GM18909 (cell line): Measurements from ENCODE around the gene ERO1B.

ENCODE experiments used
- ATAC-seq: cut with Tn5 transposase; IDR thresholded peaks from one replicate; pipeline ENCODE4 v1.9.1; 2021; ENCODE audit warnings: mild to moderate bottlenecking; ENCODE audit not compliant: unreplicated experiment, poor library complexity

Gene ERO1B

DNA sequence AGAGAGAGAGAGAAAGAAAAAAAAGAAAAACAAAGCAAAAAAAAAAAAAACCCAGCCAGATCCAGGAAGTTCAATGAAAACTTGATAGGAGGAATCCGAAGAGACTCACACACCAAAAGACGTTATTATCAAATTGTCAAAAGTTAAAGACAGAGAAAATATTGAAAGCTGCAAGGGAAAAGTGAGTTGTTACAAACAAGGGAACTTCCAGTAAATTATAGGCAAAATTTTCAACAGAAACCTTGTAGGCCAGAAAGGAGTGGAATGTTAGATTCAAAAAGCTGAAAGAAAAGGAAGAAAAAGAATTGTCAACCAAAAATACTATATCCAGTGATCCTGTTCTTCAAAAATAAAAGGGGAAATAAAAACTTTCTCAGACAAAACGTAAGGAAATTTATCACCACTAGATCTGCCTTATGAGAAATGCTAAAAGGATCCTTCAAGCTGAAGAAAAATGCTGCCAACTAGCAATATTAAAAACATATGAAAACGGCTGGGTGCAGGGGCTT is 23.6 kb downstream of the ERO1B start:
- ATAC-seq: no peak

DNA sequence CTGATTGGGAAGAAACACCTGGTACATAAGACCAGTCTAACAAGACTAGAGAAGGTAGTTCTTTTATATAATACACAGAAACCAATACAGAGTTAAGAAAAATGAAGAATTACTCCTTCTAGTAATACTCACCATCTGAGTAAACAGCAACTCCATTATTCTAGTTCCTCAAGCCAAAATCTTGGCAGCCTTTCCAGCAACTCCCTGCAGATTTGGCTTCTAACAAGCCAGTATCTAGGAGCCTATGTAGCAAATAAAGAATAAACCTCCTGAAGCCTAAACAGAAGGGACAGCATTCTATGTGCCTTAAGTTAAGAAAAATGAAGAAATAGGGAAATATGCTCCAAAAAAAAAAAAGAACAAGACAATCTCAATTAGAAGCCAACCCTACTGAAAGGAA is 24.5 kb downstream of the ERO1B start:
- no peak for ATAC-seq

DNA sequence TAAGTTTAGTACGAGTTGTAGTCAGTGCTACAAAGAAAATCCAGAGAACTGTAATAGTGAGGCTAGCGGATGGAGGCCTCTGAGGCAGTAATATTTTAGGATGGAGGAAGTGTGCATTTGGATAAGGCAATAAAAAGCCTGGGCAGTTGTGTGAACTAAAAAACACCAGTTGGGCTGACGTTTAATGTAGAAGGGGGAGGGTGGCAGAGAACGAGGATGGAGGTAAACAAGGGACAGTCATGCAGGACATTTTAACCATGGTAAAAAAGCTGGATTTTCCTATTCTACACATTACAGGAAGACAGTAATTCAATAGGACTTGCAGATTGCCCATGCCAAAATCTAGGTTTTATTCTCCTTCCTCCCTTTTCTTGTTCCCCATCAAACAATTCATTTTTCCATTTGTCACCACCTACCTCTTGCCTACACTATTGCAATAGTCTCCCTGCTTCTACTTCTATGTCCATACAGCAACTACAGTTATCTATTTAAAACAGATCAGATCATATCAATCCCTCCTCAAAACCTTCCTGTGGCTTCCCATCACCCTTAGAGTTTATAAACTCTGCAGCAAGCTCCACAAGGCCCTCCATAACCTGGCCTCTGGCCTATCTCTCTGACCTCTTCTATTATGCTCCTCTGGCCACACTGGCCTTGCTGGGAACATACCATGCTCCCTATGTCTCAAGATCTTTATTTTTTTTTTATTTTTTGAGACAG is 27.7 kb downstream of the ERO1B start:
- ATAC-seq: no peak

DNA sequence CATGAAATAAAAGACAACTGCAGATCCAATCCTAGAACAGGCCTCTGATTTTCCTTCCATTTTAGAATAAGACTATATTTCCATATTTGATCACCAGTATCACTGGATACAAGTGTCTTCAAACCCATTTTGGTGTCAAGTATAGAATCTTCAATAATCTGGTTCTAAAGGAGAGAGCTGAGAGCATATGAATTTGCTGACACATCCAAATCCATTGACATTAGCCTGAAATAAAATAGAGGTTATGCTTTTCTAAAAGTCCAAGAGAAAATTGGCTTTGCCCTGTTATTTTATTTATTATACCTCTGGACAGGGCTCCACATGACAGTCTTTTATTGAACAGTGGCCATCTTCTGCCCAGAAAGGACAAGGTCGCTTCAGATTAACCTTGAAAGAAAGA is 28.6 kb downstream of the ERO1B start:
- ATAC-seq: no peak

DNA sequence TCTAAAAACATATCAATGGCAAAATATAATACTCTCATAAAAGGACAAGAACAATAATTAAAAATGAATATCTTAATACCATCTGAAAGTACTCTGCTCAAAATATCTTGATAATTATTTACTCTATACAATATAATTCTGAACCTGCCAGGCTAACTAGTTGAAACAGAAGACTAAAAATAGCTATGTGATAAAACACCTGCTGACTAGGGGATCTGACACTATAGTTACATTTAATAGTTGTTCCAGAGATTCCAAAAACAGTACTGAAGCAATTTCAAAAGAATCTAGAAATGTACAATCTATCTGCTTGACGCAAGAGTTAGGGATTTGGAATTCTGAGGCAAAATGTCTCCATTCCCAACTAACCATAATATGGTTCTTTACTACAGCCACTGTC is 30.2 kb downstream of the ERO1B start:
- no peak for ATAC-seq

DNA sequence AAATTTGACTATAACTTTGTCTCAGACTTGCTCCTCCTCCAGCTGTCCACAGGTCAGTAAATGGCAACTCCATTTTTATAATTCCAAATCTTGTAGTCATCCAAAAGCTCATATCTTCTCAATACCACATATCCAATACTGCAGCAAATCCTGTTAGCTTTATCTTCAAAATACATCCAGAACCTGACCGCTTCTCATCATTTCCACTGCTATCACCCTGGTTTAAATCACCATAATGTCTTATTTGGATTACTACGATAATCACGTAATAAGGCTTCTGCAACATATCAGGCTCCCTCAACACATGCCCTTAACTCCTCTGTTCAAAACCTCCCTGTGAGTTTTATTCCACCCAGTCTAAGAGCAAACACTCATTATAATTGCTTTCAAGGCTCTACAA is 34.5 kb downstream of the ERO1B start:
- no peak for ATAC-seq

DNA sequence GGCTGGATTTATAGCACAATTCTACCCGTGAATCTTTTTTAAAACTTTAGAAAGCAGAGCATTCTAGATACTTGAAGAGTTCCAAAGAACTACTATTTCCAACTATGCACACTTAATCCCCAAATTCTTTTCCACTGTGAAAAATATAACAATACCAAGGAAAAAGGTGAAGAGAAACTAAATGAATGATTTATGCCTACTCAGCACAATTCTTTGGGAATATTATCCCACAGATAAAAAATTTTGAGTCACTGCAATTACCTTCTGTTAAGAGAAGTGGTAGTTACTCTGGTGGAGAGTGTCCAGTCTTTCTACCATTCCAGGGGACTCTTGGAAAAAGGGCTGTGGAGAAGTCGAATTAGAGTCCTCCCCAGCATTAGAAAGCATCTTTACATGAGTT is 39.2 kb downstream of the ERO1B start:
- ATAC-seq: no peak

DNA sequence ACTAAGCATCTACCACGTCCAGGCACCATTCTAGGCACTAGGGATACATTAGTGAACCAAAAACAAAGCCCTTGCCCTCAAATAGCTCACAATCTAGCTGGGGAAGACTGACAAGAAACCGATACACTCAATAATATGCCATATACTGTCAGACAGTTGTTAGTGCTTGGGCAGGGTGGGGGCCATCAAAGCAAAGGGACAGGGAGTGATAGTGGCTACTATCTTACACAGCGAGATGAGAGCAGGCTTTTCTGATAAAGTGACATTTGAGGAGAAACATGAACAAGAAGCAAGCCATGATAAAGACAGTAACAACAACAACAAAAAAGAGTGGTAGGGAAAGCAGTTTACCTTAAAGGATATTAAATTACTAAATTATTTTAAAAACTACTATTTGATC is 41.1 kb downstream of the ERO1B start:
- no peak for ATAC-seq

DNA sequence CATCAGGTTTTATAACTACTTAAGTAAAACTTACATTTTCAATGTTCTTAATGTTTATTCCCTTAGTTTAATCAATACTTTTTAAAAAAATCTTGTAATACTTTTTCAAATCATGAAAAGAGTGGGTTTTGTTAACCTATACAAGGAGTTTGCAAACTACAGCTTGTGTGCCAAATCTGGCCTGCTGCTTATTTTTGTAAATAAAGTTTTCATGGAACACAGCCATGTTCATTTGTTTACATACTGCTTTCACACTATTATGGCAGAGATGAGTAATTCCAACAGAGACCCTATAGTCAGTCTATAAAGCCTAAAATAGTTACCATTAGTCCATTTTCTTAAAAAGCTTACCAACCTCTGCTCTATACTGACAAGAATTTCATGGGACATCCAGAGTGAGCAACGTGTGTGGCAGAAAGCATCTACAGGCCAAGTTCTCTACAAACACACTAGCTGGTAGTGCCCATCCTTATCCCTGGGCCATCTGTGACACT is 42.6 kb downstream of the ERO1B start:
- ATAC-seq: no peak

DNA sequence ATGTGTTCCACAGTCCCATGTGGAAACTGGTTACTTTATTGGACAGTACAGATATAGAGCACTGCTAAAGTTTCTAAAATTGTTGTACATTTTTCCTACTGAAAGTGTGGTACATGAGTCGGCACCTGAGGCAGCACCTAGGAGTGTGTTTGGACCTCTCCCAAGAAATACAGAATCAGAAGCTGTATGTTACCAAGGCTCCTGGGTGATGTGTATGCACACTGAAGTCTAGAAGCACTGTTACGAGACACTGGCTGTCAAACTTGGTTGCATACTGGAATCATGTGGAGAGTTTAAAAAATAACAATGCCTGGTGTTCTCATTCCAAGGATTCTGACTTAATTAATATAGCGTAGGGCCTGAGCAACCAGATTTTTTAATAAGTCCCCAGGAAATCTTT is 46.6 kb downstream of the ERO1B start:
- no peak for ATAC-seq

DNA sequence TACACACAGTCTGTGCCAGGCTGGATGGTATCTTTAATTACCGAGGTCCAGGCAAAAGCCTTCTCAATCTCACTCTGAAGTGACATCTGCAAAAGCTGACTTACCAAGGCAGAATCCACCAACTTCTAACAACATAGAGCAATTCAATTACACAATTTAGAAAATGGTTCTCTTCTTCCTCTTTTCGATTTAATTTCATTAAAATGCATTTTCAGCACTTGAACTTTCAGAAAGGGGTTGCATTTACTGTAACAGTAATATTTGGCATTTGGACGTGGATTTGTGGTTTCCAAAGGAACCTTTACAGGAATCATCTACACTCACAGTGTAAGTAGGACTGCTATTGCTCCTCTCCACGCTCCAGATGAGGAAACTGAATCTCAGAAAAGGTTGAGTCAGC is 53.3 kb downstream of the ERO1B start:
- ATAC-seq: no peak

DNA sequence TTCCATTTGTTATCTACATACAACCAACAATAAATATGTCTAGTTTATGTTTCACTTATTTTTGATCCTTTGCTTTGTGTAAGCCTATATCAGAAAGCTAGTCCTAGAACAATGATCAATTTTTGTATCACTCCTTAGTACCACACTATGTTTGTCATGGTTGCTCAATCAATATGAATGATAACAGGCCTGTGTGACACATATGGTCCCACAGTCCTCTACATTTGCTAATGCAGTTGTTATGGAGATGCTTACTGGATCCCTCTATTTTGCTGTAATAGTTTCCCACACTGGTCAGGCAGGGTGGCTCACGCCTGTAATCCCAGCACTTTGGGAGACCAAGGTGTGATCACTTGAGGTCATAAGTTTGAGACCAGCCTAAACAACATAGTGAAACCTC is 59.1 kb downstream of the ERO1B start:
- no peak for ATAC-seq

DNA sequence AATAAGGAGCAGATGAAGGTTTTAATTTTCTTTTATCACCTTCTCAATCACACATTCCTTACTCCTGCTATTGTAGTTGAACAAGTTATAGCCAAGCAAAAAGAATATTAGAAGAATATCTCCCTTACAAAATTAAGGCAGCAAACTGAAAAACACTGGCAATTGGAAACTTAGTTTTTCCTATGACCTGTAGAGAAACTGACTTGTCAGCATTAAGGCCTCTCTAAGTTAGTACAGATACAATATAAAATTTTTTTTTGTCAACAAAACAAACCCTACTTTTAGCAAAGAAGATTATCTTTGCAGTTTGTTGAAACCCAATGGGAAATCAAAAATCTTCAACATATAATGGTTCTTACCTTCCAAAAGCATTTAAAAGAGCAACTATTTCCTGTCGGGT is 61.3 kb downstream of the ERO1B start:
- ATAC-seq: no peak

DNA sequence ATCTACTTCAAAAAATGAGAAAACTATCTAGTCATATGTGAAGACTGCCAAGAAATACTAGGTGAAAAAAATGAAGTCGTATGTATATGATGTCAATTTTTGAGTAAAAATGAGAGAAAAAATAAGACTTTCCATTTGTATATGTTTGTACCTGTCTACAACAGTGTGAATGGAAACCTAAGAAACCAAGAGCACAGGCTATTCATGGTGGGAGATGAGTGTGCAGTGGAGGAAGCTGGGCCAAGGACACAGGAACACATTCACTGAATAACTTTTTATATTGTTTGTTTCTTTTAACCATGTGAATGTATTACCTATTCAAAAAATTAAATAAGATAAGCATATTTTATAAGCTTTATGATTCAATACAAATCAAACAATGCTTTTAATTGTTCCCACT is 67.0 kb downstream of the ERO1B start:
- no peak for ATAC-seq

DNA sequence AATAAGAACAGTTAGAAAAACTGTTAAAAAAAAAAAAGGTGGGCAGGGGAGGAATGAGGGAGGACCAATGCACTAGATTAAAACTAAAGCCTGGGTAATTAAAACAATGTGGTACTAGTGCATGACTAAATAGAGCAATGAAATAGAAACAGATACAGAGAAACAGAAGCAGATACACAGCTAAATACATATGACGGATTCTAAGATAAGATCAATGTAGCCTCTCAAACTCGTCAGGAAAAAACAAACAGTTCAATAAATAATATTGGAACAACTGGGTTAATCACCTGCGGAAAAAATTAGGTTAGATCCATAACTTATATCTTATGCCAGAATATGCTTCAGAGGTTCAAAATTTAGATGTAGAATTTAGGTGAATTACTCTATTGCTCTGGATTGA is 68.2 kb downstream of the ERO1B start:
- ATAC-seq: no peak

DNA sequence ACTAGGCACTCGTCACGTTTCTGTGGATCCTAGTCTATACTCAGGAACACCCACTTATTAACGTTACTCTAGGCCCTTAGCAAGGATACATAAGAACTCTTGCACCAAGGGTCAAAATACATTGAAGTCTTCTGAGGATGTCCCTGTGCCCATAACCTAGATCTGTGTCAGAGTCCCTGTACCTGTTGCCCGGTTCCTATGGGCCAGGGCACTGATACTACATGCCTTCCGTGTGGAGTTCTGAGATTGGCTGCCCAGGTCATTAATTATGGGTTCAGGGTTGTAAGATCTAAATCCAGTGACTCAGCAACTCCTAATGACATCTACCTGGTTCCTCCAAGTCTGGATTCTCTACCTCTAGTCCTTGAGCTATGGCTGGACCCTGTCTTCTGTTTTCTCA is 69.9 kb downstream of the ERO1B start:
- no peak for ATAC-seq

DNA sequence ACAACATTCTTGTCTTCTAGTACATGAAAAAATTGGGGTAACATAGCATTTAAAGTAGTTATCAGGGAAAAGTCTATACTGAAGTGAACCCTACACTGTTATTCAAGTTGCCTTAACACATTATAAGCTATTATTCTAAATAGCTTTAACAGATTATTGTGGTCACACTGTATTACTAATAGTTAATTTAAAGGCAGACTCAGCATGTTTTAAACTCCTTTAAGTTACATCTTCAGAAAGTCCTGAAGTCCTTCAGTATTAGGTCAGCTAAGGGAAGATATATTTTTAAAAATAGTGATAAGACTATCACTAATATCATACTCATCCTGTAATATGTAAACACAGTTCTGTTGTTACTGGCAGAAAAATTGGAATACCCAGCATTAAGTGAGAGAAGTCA is 72.0 kb downstream of the ERO1B start:
- no peak for ATAC-seq

DNA sequence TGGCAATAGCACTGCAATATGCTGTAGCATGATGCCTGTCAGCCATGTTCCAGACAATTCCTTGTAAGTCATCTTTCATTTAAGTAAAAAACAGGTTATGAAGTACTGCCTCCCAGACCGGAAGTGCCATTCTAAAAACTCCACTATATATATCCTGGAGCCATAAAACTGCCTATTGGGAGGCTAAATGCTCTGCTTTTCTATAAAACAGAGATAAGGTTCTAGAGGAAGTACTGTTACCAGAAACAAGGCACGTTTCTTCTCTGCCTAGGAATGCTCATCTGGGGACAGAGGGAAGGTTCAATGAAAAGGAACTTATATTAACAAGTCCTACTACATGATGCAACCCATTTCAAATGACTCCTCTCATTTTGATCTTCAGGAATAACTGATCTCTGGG is 72.6 kb downstream of the ERO1B start:
- no peak for ATAC-seq

DNA sequence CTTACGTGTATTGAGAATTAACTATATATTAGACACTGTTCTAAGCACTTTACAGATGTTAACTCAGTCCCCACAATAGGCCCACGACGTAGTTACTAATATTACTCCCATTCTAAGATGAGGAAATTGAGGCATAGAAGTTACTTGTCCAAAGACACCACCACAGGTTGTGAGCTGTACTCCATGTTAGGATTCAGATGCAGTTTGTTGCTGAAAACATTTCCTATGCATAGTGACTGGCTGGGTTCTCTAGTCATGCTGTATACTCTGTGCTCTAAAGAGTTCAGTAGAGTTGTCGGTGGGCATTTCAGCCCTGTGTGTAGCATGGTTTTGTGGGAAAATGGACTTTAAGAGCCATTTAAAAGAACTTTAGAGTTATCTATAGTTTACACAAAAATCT is 74.2 kb downstream of the ERO1B start:
- no peak for ATAC-seq

DNA sequence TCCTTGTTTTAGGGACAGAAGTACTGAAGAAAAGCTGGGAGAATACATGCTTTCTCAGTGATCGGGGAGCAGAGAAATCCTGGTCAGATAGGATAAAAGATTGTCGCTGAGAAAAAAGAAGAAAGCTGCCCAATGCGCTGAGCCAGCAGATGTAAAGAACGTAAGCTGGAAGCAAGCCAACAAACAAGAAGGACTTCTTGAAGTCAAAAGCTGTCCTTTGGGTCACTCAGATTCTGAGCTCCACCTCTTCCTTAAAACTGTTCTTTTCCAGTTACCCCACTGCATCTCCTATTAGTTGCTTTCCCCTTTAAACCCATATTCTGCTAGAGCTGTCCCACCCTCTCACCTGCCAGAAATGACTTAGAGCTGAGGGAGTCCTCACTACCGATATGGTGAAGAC is 74.6 kb downstream of the ERO1B start:
- no peak for ATAC-seq

DNA sequence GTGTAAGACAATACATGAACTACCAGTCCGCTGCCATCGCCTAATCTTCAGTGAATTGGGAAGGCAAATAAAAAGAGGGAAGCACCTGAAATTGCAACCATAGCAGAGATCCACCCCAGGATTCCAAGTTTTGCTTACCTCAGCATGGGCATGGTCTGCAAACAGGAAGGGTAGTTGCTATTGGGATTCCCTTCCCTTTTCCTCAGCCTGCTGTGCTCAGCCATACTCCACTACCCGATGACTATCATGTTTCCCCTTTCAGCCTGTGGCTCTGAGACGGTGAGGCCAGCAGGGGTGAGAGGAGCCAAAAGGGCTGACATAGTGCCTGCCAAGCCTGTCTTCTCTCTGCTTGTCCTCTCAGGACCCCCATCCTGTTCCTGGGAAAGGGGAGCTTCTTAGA is 75.2 kb downstream of the ERO1B start:
- ATAC-seq: no peak

DNA sequence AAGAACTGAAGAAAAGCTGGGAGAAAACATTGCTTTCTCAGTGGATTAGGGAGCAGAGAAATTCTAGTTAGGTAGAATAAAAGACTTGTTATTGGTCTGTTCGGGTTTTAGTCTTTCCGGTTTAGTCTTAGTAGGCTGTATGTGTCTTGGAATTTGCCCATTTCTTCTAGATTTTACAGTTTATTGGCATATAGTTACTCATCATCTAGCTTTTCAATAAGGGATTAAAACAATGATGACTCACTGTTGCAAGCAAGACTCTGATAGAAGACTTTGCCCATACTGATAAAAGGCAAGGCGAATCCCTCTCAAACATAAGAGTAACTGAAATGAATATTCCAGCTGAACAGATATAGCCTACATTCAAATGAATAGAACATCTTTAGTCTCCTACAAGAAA is 77.1 kb downstream of the ERO1B start:
- no peak for ATAC-seq

DNA sequence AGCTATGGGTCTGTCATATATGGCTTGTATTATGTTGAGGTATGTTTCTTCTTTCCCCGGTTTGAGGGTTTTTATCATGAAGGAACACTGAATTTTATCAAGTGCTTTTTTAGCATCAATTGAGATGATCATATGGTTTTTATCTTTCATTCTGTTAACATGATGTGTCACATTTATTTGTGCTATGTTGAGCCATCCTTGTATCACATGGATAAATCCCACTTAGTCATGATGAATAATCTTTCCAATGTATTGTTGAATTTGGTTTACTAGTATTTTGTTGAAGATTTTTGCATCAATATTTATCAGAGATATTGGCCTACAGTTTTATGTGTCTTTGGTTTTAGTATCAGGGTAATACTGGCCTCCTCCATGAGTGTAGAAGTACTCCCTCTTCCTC is 77.7 kb downstream of the ERO1B start:
- no peak for ATAC-seq
